Epidermal melanocyte (primary cell): ENCODE measurements around the gene RTCA.
"Not testable (repeated sequence)": the region's sequence is repeated elsewhere in the genome, so short reads cannot be mapped to it uniquely, and the experiment has no call there.

ENCODE experiments used
- DNase-seq: peaks from one replicate; pipeline ENCODE4 v3.0.0; 2011; ENCODE audit warnings: low spot score; ENCODE audit not compliant: insufficient read length

RTCA gene

DNA sequence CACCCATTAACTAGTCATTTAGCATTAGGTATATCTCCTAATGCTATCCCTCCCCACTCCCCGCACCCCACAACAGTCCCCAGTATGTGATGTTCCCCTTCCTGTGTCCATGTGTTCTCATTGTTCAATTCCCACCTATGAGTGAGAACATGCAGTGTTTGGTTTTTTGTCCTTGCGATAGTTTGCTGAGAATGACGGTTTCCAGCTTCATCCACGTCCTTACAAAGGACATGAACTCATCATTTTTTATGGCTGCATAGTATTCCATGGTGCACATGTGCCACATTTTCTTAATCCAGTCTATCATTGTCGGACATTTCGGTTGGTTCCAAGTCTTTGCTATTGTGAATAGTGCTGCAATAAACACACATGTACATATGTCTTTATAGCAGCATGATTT, 7.6 kb upstream of the RTCA start:
- not testable (repeated sequence) for DNase-seq

DNA sequence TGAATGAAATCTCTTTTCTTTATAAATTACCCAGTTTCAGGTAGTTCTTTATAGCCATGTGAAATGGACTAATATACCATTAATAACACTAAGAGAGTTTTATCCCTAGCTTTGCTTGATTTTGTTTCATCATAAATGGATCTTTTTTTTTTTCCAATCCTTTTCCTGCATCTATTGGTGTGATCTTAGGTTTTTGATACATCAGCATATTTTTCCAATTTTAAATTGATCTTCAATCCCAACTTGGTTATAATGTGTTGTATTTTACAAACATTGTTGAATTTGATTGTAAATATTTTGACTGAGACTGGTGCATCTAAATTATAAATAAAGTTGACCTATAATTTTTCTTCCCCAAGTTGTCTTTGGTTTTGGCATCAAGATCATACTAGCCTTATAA, 4.3 kb upstream of the RTCA start:
- no peak for DNase-seq

DNA sequence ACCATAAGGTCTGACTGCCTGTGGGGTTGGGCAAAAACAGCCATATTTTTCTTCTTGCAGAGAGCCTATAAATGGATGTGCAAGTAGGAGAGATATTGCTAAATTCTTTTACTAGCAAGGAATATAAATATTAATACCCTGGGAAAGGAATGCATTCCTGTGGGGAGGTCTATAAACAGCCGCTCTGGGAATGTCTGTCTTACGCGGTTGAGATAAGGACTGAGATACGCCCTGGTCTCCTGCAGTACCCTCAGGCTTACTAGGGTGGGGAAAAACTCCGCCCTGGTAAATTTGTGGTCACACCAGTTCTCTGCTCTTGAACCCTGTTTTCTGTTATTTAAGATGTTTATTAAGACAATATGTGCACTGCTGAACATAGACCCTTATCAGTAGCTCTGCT, 1.9 kb upstream of the RTCA start:
- not testable (repeated sequence) for DNase-seq

DNA sequence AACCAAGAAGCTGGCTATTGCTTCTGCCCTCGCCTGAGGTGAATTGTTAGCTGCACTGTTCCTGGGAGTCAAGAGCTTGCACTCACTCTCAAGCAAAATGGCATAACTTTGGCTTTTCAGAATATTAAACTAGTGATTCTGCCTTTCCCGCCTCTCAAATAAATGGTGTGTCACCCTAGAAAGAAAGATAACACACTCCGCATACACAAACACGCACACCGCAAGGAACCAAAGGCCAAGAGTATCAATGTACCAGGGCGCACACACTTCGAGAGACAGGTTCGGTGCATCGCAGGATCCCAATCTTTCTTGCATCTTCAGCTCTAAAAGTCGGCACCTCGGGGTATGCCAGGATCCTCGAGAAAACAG, 470 bp upstream of the RTCA start:
- no peak for DNase-seq

DNA sequence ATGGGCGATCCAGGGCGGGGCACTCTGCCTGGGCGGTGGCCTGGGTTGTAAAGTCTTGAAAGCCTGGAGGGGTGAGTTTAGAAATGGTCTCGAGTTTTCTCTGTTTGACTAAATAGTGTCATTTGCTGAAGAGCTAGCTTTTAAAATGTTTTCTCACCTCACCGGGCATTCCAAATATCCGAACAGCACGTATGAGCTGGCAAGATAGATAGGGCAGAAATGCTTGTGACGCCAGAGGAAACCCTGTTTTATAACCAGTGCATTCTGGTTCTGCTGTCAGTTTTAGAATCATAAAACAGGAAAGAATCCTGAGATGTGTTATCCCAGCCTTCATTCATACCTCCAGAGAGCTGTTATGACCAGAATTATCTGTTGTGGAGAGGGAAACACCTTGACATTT, 725 bp downstream of the RTCA start:
- no peak for DNase-seq

DNA sequence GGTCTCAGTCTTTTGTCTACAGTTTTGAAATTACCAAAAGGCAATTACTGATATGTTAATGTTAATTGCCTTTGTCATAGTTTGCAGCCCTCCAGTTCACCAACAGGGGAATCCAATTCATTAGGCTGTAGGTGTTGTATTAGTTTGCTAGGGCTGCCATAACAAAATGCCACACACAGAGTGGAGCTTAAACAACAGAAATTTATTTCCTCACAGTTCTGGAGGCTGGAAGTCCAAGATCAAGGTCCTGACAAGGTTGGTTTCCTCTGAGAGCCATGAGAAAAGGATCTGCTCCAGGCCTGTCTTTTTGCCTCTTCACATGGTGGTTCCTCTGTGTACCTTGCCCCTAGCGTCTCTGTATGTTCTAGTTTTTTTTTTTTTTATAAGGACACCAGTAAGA, 1.3 kb downstream of the RTCA start:
- DNase-seq = no peak

DNA sequence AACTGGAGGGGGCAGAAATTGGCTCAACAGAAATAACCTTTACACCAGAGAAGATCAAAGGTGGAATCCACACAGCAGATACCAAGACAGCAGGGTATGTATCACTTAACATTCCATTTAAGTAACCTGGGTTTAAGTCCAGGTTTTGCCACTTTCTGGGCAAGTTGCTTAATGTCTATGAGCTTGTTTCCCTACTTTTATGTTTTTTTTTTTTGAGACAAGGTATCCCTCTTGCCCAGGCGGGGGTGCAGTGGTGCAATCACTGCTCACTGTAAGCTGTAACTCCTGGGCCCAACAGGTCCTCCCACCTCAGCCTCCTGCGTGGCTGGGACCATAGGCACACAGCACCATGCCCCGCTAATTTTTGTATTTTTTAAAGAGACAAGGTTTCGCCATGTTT, 2.2 kb downstream of the RTCA start:
- no peak for DNase-seq

DNA sequence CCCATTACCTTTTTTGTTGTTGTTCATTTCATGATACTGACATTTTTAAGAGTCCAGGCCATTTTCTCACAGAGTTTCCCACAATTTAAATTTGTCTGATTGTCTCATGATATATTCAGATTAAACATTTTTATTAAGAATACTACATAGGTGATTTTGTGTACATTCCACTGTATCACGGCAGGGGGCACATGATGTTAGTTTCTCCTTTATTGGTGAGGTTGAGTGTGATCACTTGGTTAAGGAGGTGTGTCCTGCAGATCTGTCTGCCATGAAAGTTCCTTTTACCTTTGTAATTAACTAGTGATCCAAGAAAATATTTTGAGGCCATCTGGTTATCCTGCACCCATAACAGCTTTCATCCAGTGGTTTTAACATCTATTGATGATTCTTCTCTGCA, 11.8 kb downstream of the RTCA start:
- no peak for DNase-seq

DNA sequence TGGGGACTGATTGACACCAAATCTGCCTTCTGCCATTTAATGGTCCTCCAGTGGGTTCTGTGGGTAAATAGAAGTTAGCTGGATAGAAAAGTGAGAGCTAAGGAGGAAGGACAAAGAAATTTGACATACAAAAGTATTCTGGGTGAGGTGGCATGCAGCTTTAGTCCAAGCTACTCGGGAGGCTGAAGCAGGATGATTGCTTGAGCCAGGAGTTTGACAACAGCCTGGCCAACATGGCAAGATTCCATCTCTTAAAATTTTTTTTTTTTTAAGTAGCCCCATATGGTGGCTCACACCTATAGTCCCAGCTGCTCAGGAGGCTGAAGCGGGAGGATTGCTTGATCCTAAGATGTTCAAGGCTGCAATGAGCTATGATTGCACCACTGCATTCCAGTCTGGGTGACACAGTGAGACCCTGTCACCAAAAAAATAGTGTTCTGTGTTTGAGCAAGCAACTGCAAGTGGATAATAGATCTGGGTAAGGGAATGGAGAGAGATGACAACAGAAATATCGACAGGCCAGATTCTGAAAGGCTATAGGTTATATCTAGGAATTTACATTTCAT, 13.4 kb downstream of the RTCA start:
- no peak for DNase-seq

DNA sequence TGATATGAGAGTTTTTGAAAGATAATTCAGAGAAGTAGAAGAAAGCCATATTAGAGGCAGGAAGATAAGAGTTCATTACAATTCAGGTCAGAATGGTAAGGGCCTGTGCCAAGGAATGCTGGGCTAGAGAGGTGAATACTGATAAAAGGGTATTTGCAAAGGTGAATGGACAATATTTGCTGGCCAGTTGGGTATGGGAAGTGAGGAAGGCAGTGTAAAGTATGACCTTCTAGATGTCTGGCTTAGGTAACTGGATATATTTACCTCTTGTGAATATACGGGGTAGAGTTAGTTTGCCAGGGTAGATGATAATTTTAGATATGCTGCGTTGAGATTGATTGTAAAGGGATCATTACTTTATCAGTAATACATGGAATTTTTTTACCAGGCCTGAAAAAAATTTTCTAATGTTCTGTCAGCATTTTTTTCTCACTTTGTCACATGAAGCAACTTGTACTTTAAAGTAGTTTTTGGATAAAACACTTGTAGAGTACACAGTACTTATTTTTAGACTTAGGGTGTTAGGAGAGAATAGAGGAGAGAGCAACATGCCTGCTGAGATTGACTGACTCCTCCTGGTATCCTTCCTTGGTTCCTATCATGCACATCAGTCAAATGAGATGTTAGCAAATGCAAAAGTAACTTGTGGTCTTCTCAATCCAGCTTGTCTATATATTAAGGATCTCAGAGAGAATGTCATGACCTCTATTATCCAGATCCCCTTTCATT, 14.1 kb downstream of the RTCA start:
- no peak for DNase-seq

DNA sequence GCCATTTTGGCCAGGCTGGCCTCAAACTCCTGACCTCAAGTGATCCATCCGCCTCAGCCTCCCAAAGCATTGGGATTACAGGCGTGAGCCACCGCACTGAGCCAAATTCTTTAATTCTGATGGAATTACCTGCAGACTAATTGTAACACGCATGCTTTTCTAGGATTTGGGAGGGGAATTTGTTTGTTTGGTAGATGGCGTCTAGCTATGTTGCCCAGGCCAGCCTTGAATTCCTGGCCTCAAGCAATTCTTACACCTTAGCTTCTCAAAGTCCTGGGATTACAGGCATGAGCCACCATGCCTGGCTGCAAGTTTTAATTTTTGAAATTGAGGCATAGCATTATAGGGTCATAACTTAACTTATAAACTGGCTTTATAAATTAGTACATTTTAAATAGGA, 18.6 kb downstream of the RTCA start:
- DNase-seq = no peak

DNA sequence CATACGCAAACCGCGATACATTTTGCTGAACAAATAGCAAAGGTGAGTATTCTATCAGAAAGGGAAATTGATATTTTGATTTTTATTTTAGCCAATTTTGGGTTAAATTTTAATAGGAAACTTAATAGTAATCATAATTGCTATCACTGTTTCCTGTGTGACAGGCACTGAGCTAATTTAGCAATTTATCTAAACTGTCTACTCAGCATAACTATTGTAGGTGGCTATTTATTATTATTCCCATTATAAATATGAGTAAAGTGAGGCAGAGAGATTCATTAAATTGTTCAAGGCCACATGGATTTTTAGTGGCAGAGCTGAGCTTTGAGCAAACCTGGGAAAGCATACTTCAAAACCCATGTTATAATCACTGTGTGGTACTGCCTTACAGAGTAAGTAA, 21.1 kb downstream of the RTCA start:
- DNase-seq = no peak

DNA sequence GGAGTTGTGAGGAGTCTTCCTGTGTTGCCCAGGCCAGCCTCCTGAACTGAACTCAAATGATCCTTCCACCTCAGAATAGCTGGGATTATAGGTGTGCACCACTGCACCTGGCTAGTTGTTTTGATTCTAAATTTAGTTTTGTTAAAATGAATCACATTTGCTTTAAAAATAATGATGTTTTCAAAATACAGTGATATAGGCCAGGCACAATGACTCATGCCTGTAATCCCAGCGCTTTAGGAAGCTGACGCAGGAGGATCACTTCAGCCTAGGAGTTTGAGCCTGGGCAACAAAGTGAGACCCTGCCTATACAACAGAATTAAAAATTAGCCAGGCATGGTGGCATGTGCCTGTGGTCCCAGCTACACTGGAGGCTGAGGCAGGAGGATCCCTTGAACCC, 24.3 kb downstream of the RTCA start:
- DNase-seq = no peak

DNA sequence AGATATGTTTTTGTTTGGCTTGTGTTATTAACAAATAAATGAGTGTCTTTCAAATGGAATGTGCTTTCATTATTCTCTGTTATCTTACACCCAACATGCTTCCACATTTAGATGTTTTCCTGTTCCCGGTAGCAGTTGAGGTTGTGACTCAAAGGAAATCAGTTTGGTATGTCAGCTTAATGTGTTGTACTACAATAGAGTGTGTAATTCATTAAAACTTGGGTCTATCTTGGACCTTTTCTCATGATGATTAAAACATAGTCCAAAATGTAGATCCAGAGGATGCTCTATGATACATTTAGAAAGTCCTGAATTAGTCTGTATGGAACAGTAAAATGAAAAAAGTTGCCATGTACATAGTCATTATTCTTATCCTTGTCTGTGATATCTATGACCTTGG, 26.7 kb downstream of the RTCA start:
- DNase-seq = no peak

DNA sequence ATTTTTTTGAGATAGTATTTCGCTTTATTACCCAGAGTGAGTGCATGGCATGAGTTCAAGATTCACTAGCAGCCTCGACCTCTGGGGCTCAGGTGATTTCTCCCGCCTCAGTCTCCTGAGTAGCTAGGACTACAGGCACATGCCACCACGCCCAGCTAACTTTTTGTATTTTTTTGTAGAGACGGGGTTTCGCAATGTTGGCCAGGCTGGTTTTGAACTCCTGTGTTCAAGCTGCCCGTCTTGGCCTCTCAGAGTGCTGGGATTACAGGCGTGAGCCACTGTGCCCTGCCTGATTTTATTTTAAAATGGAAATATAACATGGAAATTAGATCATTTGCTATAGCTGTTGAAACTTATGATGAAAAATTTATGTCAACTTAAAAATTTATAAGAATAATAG, 30.1 kb downstream of the RTCA start:
- no peak for DNase-seq

DNA sequence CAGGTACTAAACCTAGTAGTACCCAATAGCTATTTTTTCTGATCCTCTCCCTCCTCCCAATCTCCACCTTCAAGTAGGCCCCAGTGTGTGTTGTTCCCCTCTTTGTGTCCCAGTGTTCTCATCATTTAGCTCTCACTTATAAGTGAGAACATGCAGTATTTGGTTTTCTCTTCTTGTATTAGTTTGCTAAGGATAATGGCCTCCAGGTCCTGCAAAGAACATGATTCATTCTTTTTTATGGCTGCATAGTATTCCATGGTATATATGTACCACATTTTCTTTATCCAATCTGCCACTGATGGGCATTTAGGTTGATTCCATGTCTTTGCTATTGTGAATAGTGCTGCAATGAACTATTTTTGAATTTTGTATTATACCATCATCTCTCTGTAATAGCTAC, 31.0 kb downstream of the RTCA start:
- not testable (repeated sequence) for DNase-seq

DNA sequence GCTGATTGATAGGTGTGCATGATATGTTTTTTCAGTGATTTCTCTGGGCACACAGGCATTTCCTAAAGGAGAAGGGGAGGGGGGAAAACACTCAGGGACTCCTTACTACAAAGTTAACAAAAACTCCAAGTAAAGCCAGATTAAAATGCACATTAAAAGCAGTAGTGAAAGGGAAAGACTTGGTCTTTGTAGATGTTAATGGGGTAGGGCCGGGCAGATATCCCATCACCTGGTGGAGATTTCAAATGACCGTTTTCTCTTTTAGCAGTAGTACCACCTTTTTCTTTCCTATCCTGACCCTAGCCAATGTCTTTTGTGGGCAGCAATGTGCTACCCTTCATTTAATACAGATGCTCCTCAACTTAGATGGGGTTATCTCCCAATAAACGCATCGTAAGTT, 32.5 kb downstream of the RTCA start:
- DNase-seq = no peak

DNA sequence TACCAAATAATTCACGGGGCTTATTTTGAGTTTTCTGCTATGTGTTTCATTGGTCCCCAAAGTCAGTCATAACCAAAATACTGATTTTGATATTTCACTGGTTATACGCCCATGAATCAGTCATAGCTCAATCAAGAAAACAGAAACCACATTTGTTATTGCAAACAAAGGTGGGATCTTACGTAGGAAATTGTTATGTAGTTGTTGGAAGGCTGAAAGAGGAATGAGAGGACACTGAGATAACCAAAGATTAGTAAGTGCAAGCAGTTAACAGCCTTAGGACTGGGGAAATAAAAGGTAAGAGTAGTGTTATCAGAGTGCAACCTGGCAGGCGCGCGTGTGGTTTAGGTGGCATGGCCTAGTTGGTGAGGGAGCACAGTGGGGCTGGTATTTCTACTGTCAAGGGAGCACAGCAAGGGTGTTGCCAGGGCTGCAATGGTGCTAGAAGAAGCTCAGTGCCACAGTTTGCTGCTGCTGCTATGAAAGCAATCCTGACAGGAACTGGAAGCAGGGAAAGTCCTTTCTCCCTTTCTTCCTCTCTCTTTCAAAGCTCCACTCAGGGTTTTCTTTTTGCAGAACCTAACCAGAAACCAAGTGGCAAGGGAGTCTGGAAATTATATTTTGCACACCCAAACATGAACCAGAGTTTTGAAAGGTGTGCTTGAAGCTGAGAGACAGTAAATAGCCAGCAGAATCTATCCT, 33.7 kb downstream of the RTCA start:
- no peak for DNase-seq

DNA sequence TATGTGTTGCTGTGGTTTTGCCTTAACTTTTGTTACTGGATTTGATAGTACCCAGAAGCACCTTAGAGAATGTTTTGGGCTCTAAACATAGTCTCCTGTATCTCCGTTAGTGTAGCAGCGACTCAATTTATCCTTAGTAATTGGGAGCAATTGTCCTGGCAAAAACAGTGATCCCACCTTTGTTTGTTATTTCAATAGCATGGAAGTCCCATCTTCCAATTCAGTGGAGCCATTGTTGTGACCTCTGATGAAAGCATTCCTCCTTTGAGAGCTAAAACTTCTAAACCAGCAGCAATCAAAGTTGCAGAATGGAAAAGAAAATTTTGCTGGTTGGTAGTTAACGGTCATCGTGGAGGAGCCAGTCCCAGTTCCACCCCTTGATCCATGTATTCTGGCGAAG, 34.7 kb downstream of the RTCA start:
- DNase-seq = no peak

DNA sequence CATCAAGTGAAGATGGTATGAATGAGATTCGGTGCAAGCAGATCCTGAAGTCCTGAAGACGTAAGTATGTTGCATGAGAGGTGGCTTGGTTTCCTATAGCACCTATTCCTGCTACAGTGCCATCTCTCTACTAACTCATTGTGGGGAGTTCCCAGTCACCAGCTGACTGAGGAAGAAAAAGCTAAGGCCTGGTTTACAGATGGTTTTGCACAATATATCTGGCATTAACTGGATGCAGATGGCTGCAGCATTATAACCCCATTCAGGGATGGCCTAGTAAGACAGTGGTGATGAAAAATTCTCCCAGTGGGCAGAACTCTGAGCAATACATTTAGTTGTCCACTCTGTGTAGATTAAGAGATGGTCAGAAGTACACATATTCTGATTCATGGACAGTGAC, 36.7 kb downstream of the RTCA start:
- DNase-seq = peak; percentile 45

DNA sequence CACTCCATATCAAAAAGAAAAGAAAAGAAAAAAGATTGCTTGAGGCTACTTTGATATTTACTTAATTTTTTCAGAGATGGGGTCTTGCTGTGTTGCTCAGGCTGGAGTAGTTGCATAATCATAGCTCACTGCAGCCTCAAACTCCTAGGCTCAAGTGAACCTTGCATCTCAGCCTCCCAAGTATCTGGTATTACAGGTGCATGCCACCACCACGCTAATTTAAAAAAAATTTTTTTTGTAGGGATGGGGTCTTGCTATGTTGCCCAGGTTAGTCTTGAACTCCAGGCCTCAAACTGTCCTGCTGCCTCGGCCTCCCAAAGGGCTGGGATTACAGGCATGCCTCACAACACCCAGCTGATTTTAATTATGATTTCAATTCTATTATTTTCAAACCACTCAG, 38.2 kb downstream of the RTCA start:
- no peak for DNase-seq

DNA sequence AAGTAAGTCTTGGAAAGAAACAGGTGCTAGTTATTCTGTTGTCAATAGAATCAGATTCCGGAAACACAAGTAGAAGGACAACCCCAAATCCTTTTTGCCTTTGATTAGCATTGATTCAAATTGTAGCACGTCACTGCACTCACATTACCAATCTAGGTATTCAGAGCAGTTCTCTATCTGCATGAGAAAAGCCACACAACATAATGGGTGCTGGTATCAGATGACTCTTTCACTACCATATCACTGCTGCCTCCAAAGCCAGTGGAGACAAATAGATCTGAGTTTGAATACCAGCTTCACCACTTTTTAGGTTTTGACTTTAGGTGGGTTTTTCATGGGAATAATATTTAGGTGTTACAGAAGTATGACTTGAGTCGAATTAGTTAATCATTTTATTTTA, 38.9 kb downstream of the RTCA start:
- no peak for DNase-seq

DNA sequence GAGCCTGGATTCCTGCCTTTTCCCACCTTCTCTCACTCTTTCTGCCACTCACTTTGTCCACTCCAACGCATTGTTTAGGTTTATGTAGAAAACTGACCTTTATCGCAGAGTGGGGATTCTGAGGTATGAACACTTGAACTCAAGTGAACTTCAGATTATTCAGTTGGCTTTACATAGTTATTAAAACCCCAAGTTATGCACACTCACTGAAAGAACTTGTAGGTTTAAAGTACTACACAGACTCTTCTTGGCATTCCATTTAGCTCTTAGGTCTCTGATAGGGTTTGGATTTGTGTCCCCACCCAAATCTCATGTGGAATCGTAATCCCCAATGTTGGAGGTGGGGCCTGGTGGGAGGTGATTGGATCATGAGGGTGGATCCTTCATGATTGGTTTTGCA, 39.9 kb downstream of the RTCA start:
- DNase-seq = no peak
